Neural cell (in vitro differentiated cells): ENCODE results near the gene SBK1.

ENCODE experiments used
- EP300 ChIP-seq: fragments of 450-650 bp; conservative IDR thresholded peaks from 2 replicates; pipeline ENCODE4 v1.6.1; 2014; ENCODE audit warnings: antibody characterized with exemption, mild to moderate bottlenecking, moderate library complexity; ENCODE audit not compliant: poor library complexity, severe bottlenecking
- POLR2AphosphoS5 ChIP-seq: IDR thresholded peaks from 2 replicates; pipeline ENCODE4 v1.6.1; 2012
- REST ChIP-seq: IDR thresholded peaks from 2 replicates; pipeline ENCODE4 v1.6.1; 2012; ENCODE audit warnings: borderline replicate concordance
- TAF1 ChIP-seq: IDR thresholded peaks from 2 replicates; pipeline ENCODE4 v1.6.1; 2012; ENCODE audit warnings: low read depth
- TF ChIP-seq, protein P1 (sequence below): fragments of 450-650 bp; IDR thresholded peaks from 2 replicates; pipeline ENCODE4 v1.5.1; 2014; ENCODE audit warnings: antibody characterized with exemption, mild to moderate bottlenecking, moderate library complexity; ENCODE audit not compliant: poor library complexity, severe bottlenecking

DNA sequence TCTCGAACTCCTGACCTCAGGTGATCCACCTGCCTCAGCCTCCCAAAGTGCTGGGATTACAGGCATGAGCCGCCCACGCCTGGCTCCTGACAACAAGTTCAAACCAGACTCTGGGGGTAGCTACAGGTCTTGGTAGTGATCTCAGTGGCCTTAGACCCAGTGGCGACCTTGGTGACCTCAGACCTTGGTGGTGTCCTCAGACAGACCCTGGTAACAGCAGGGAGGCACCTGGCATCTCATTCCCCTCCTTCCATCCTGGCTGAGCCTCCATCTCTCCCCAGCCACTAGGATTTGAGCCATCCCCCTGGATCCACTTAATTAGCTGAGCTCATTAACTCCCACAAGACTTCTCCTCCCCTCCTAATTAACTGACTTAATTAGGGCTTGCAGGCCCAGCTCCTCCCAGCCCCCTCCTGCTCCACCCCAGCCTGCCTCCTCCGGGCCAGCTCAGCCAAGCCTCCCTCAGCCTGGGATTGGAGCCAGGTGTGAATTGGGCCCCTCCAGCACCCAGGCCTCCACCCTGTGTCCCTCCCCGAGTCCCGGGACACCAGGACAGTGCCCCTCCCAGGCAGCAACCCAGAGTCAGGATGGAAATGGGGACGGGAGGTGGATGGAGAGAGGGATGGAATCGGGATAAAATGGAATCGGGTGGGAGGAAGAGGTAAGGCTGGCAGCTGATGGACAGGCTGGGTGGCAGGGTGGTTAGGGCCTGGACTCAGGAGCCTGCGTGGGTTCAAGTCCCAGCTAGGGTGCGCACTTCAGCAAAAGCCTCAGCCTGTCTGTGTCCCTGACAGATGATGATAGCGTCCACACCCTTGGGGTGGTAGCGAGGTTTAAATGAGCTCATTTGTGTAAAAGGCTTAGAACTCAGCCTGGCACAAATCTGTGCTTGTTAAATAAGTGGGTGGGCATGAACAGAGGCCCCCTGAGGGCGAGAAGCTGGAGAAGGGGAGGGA lies 11.2 kb upstream of the SBK1 start:
- TF ChIP-seq POLR2AphosphoS5 (no peak), EP300 (no peak), REST (no peak), TAF1 (no peak)
- TF ChIP-seq, protein P1, sequence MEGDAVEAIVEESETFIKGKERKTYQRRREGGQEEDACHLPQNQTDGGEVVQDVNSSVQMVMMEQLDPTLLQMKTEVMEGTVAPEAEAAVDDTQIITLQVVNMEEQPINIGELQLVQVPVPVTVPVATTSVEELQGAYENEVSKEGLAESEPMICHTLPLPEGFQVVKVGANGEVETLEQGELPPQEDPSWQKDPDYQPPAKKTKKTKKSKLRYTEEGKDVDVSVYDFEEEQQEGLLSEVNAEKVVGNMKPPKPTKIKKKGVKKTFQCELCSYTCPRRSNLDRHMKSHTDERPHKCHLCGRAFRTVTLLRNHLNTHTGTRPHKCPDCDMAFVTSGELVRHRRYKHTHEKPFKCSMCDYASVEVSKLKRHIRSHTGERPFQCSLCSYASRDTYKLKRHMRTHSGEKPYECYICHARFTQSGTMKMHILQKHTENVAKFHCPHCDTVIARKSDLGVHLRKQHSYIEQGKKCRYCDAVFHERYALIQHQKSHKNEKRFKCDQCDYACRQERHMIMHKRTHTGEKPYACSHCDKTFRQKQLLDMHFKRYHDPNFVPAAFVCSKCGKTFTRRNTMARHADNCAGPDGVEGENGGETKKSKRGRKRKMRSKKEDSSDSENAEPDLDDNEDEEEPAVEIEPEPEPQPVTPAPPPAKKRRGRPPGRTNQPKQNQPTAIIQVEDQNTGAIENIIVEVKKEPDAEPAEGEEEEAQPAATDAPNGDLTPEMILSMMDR, result no peak
